GM19397 (cell line): ENCODE data around the gene CELA2B.
"Not testable (repeated sequence)": the region's sequence is repeated elsewhere in the genome, so short reads cannot be mapped to it uniquely, and the experiment has no call there.

ENCODE experiments used
- ATAC-seq: cut with Tn5 transposase; IDR thresholded peaks from one replicate; pipeline ENCODE4 v1.9.1; 2021; ENCODE audit warnings: mild to moderate bottlenecking, moderate library complexity; ENCODE audit not compliant: unreplicated experiment

The CELA2B gene

GRCh38 chr1:15492596-15492995 is 16.7 kb downstream of the CELA2B start:
- ATAC-seq, result no peak

GRCh38 chr1:15493869-15494390 is 18.0 kb downstream of the CELA2B start:
- no peak for ATAC-seq

GRCh38 chr1:15500184-15501178 is 24.6 kb downstream of the CELA2B start:
- no peak for ATAC-seq

- ATAC-seq, result no peak
Measured at GRCh38 chr1:15501208-15502032, 25.5 kb downstream of the CELA2B start.

GRCh38 chr1:15504436-15504835 is 28.5 kb downstream of the CELA2B start:
- no peak for ATAC-seq

GRCh38 chr1:15506831-15507230 is 30.9 kb downstream of the CELA2B start:
- ATAC-seq, result no peak

- ATAC-seq, result no peak
Measured at GRCh38 chr1:15507278-15507677, 31.4 kb downstream of the CELA2B start.

- no peak for ATAC-seq
Measured at GRCh38 chr1:15508700-15509487, 33.0 kb downstream of the CELA2B start.

GRCh38 chr1:15509586-15509985 is 33.7 kb downstream of the CELA2B start:
- no peak for ATAC-seq

- no peak for ATAC-seq
Measured at GRCh38 chr1:15510611-15511405, 34.9 kb downstream of the CELA2B start.

GRCh38 chr1:15513192-15513591 is 37.3 kb downstream of the CELA2B start:
- ATAC-seq, result no peak

GRCh38 chr1:15513919-15514318 is 38.0 kb downstream of the CELA2B start:
- no peak for ATAC-seq

GRCh38 chr1:15514557-15514956 is 38.7 kb downstream of the CELA2B start:
- not testable (repeated sequence) for ATAC-seq

GRCh38 chr1:15515022-15515663 is 39.2 kb downstream of the CELA2B start:
- ATAC-seq, result no peak

- no peak for ATAC-seq
Measured at GRCh38 chr1:15519625-15520024, 43.7 kb downstream of the CELA2B start.

GRCh38 chr1:15521206-15521906 is 45.5 kb downstream of the CELA2B start:
- ATAC-seq, result not testable (repeated sequence)

- no peak for ATAC-seq
Measured at GRCh38 chr1:15522551-15522950, 46.6 kb downstream of the CELA2B start.

GRCh38 chr1:15523104-15524020 is 47.5 kb downstream of the CELA2B start:
- no peak for ATAC-seq
